BLaER1 treated with 17β-estradiol and CSF1 and Interleukin-3, amounts not matched to agents 10 nM and 100 nM (cell line): Measurements from ENCODE around the gene PTEN.
A peak's percentile ranks its signal among the peaks of the same experiment; 100 is the strongest.
"Not testable (repeated sequence)": the region's sequence is repeated elsewhere in the genome, so short reads cannot be mapped to it uniquely, and the experiment has no call there.

ENCODE experiments used
- H3K27ac ChIP-seq, 11 experiments: shearing (Covaris generic); formaldehyde crosslinking; 2 replicates each; pipeline ENCODE4 v1.8.1; 2022
- H3K27me3 ChIP-seq, 11 experiments: shearing (Covaris generic); formaldehyde crosslinking; 2 replicates each; pipeline ENCODE4 v1.8.1; 2022
- H3K36me3 ChIP-seq, 11 experiments: shearing (Covaris generic); formaldehyde crosslinking; 2 replicates each; pipeline ENCODE4 v1.8.1; 2022
- H3K4me1 ChIP-seq, 10 experiments: shearing (Covaris generic); formaldehyde crosslinking; 2 replicates each; pipeline ENCODE4 v1.8.1; 2022
- H3K4me2 ChIP-seq, 11 experiments: shearing (Covaris generic); formaldehyde crosslinking; 2 replicates each; pipeline ENCODE4 v1.8.1; 2022
- H3K4me3 ChIP-seq, 10 experiments: shearing (Covaris generic); formaldehyde crosslinking; 2 replicates each; pipeline ENCODE4 v1.8.1; 2022
- H3K9ac ChIP-seq, 11 experiments: shearing (Covaris generic); formaldehyde crosslinking; 2 replicates each; pipeline ENCODE4 v1.8.1; 2022
- H3K9me3 ChIP-seq, 11 experiments: shearing (Covaris generic); formaldehyde crosslinking; replicated peaks in 1 of 11; 2 replicates each; pipeline ENCODE4 v1.8.1; 2022
- H4K20me1 ChIP-seq, 11 experiments: shearing (Covaris generic); formaldehyde crosslinking; 2 replicates each; pipeline ENCODE4 v1.8.1; 2022
- Cebpa-rat ChIP-seq, 11 experiments: shearing (Covaris generic); IDR thresholded peaks; 2 replicates each; pipeline ENCODE4 v1.8.1; 2022

Gene PTEN

DNA sequence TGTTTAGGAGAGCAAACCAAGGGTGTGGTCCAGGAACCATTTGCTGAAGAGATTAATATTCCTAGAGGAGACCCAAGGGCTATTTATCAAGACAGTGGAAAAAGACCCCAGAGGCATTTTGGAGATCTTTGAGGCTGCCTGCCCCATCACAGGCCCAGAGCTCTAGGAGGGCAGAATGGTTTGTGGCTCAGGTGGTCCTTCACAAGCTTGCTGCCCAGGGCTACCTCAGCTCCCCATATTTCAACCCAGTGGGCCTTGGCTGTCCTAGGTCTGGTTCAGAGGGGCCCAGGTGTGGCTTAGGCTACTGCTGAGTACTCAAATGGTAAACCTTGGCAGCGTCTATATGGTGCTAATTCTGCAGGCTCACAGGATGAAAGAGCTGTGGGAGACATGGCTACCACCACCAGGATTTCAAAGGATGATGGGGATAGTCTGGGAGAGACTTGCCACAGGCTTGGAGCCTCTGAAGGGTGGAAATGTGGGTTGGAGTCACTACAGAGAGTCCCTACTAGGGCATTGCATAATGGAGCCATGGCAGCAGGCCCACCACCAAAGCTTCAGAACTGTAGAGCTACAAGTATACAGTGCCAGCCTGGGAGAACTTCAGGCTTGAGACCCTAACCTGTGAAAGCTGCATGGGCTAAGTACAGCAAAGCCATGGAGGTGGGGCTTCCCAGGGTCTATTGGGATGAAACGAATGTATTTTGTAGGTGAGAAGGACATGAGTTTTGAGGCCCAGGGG is 24.3 kb downstream of the PTEN start:
- peaks cover 7 to 76% (median 23%) of the 10 kb centered on the region in 11 experiments; a peak in 13 of 22 replicates for H4K20me1 ChIP-seq
- no peak overlapping the region for H3K27ac ChIP-seq
- no peaks in the 10 kb centered on the region for H3K4me1 ChIP-seq
- H3K4me3 ChIP-seq = no peak overlapping the region
- TF ChIP-seq Cebpa-rat (IDR thresholded peaks at IDR 0.05) = no peak
- H3K9ac ChIP-seq = no peak overlapping the region
- no peak overlapping the region for H3K4me2 ChIP-seq
- H3K9me3 ChIP-seq = peaks cover 15 to 39% (median 24%) of the 10 kb centered on the region in 11 experiments
- no peaks in the 10 kb centered on the region for H3K27me3 ChIP-seq
- peaks cover 55 to 95% (median 78%) of the 10 kb centered on the region in 11 experiments for H3K36me3 ChIP-seq

- Histone ChIP-seq H3K36me3 (peaks cover 43 to 95% (median 81%) of the 10 kb centered on the region in 11 experiments), H3K4me1 (peaks cover 0 to 7% (median 0%) of the 10 kb centered on the region in 10 experiments; a peak in 2 of 20 replicates), H3K4me2 (no peak overlapping the region), H3K4me3 (no peak overlapping the region), H3K27ac (no peak overlapping the region), H3K27me3 (no peaks in the 10 kb centered on the region), H3K9ac (no peak overlapping the region), H3K9me3 (peaks cover 14 to 46% (median 40%) of the 10 kb centered on the region in 11 experiments; a peak in 21 of 22 replicates), H4K20me1 (peaks cover 0 to 80% (median 16%) of the 10 kb centered on the region in 11 experiments; a peak in 12 of 22 replicates)
- no peak for TF ChIP-seq Cebpa-rat (IDR thresholded peaks at IDR 0.05)
Observed at GRCh38 chr10:87895430-87895829, 32.0 kb downstream of the PTEN start.

- Histone ChIP-seq H3K9me3 (peaks cover 14 to 49% (median 43%) of the 10 kb centered on the region in 11 experiments; a peak in 21 of 22 replicates), H3K4me3 (no peak overlapping the region), H3K27ac (no peak overlapping the region), H3K4me1 (peaks cover 0 to 7% (median 0%) of the 10 kb centered on the region in 10 experiments; a peak in 2 of 20 replicates), H4K20me1 (peaks cover 0 to 78% (median 13%) of the 10 kb centered on the region in 11 experiments; a peak in 12 of 22 replicates), H3K4me2 (no peak overlapping the region), H3K9ac (no peak overlapping the region), H3K36me3 (peaks cover 36 to 95% (median 75%) of the 10 kb centered on the region in 11 experiments), H3K27me3 (no peaks in the 10 kb centered on the region)
- no peak for TF ChIP-seq Cebpa-rat (IDR thresholded peaks at IDR 0.05)
Observed at GRCh38 chr10:87896216-87896615, 32.8 kb downstream of the PTEN start.

DNA sequence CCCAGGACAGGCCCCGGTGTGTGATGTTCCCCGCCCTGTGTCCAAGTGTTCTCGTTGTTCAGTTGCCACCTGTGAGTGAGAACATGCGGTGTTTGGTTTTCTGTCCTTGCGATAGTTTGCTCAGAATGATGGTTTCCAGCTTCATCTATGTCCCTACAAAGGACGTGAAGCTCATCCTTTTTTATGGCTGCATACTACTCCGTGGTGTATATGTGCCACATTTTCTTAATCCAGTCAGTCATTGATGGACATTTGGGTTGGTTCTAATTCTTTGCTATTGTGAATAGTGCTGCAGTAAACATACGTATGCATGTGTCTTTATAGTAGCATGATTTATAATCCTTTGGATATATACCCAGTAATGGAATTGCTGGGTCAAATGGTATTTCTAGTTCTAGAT is 34.5 kb downstream of the PTEN start:
- Histone ChIP-seq H4K20me1 (peaks cover under 1 to 74% (median 11%) of the 10 kb centered on the region in 11 experiments; a peak in 12 of 22 replicates), H3K36me3 (peaks cover 37 to 95% (median 73%) of the 10 kb centered on the region in 11 experiments), H3K9me3 (peaks cover 14 to 65% (median 47%) of the 10 kb centered on the region in 11 experiments; a peak in 21 of 22 replicates)
- H3K4me3 ChIP-seq, H3K9ac ChIP-seq, H3K4me1 ChIP-seq, H3K27ac ChIP-seq, H3K27me3 ChIP-seq, H3K4me2 ChIP-seq: not testable (repeated sequence)

- H3K9me3 ChIP-seq = peaks cover 0 to 65% (median 40%) of the 10 kb centered on the region in 11 experiments; a peak in 19 of 22 replicates
- H3K4me1 ChIP-seq, H3K27ac ChIP-seq, H3K4me2 ChIP-seq, H3K9ac ChIP-seq, H3K27me3 ChIP-seq, H3K4me3 ChIP-seq: not testable (repeated sequence)
- H3K36me3 ChIP-seq = peaks cover 43 to 95% (median 74%) of the 10 kb centered on the region in 11 experiments
- H4K20me1 ChIP-seq = peaks cover 21 to 79% (median 35%) of the 10 kb centered on the region in 11 experiments; a peak in 17 of 22 replicates
Observed at GRCh38 chr10:87903396-87903795, 40.0 kb downstream of the PTEN start.

GRCh38 chr10:87913156-87913921 is 49.9 kb downstream of the PTEN start:
- no peak overlapping the region for H3K9ac ChIP-seq
- H3K4me2 ChIP-seq = no peak overlapping the region
- H3K4me1 ChIP-seq = peaks cover 4 to 33% (median 21%) of the 10 kb centered on the region in 10 experiments; a peak in 16 of 20 replicates
- no peak overlapping the region; a peak in 2 of 20 replicates for H3K4me3 ChIP-seq
- H3K36me3 ChIP-seq = peaks cover 50 to 94% (median 81%) of the 10 kb centered on the region in 11 experiments
- H3K27ac ChIP-seq = no peak overlapping the region
- H3K9me3 ChIP-seq = peaks cover 41 to 70% (median 64%) of the 10 kb centered on the region in 11 experiments
- no peaks in the 10 kb centered on the region for H3K27me3 ChIP-seq
- no peak for TF ChIP-seq Cebpa-rat (IDR thresholded peaks at IDR 0.05)
- H4K20me1 ChIP-seq = peaks cover 12 to 75% (median 40%) of the 10 kb centered on the region in 11 experiments; a peak in 18 of 22 replicates

- Histone ChIP-seq H3K9ac (no peak overlapping the region), H3K36me3 (peaks cover 44 to 87% (median 72%) of the 10 kb centered on the region in 11 experiments), H3K27ac (no peak overlapping the region)
Observed at GRCh38 chr10:87915406-87915805, 52.0 kb downstream of the PTEN start.

DNA sequence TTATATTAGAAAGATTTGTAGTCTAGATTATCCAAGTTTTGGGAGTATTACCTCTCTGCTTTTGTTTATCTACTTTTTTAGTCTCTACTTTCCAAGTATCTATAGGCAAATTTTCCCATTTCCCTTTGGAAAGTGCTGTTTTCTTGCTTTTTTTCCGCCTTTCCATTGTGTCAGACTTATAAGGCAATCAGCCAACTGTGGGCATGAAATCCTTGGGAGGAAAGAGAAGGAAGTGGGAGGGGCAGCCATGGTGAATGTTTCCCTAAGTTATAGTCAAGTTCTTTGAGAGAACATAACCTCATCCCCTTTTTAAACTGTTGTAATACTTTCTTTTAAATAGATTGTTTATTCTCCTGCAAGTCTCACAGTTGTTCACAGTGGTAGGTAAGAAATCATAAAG is 52.6 kb downstream of the PTEN start:
- no peaks in the 10 kb centered on the region for H3K27me3 ChIP-seq
- TF ChIP-seq Cebpa-rat (IDR thresholded peaks at IDR 0.05) = no peak
- H3K27ac ChIP-seq = no peak overlapping the region
- H4K20me1 ChIP-seq = peaks cover 9 to 79% (median 45%) of the 10 kb centered on the region in 11 experiments; a peak in 18 of 22 replicates
- H3K36me3 ChIP-seq = peaks cover 47 to 87% (median 71%) of the 10 kb centered on the region in 11 experiments
- H3K4me3 ChIP-seq = no peak overlapping the region
- peak overlapping the region in 5 of 11 experiments; percentile 6 to 79 (median 47); a peak in 8 of 22 replicates for H3K4me2 ChIP-seq
- peaks cover 4 to 42% (median 24%) of the 10 kb centered on the region in 10 experiments; a peak in 16 of 20 replicates for H3K4me1 ChIP-seq
- H3K9me3 ChIP-seq = peaks cover 30 to 53% (median 46%) of the 10 kb centered on the region in 11 experiments
- H3K9ac ChIP-seq = no peak overlapping the region

More at GRCh38 chr10:87915406-87915805, 52.0 kb downstream of the PTEN start:
- Histone ChIP-seq H3K4me2 (peak overlapping the region in 5 of 11 experiments; percentile 16 to 79 (median 47); a peak in 9 of 22 replicates), H3K27me3 (no peaks in the 10 kb centered on the region), H3K9me3 (peaks cover 36 to 54% (median 47%) of the 10 kb centered on the region in 11 experiments), H3K4me1 (peaks cover 4 to 42% (median 24%) of the 10 kb centered on the region in 10 experiments; a peak in 16 of 20 replicates), H3K4me3 (no peak overlapping the region), H4K20me1 (peaks cover 9 to 76% (median 41%) of the 10 kb centered on the region in 11 experiments; a peak in 18 of 22 replicates)
- no peak for TF ChIP-seq Cebpa-rat (IDR thresholded peaks at IDR 0.05)
